DOHH2 (cell line): Measurements from ENCODE around the gene OR4N5.

Experiments
- CTCF ChIP-seq: fragments of 200-600 bp; sonication (generic); IDR thresholded peaks from one replicate; pipeline ENCODE4 v1.5.1; 2014; ENCODE audit warnings: antibody characterized with exemption, mild to moderate bottlenecking, low read depth, low read length; ENCODE audit not compliant: poor library complexity, severe bottlenecking
- EZH2phosphoT487 ChIP-seq: fragments of 200-600 bp; sonication (generic); IDR thresholded peaks from 2 replicates; pipeline ENCODE4 v1.6.1; 2017; ENCODE audit warnings: borderline replicate concordance, mild to moderate bottlenecking, antibody characterized with exemption, low read length, moderate library complexity, mixed read lengths

GRCh38 chr14:20110438-20110837, 28.2 kb upstream of the OR4N5 start, which contains the start of gene OR4K17:
- TF ChIP-seq CTCF (no peak), EZH2phosphoT487 (no peak)
